ENCODE results near the gene ARFGEF2. TPM values are rescaled to one million over a fixed set of nuclear protein-coding genes. Genes with fewer than 3 reads are reported as not detected.

ARFGEF2 gene
- total and polyA plus RNA-seq, 7 donors, result 7.8 to 36.1 (median 22.8) TPM

DNA sequence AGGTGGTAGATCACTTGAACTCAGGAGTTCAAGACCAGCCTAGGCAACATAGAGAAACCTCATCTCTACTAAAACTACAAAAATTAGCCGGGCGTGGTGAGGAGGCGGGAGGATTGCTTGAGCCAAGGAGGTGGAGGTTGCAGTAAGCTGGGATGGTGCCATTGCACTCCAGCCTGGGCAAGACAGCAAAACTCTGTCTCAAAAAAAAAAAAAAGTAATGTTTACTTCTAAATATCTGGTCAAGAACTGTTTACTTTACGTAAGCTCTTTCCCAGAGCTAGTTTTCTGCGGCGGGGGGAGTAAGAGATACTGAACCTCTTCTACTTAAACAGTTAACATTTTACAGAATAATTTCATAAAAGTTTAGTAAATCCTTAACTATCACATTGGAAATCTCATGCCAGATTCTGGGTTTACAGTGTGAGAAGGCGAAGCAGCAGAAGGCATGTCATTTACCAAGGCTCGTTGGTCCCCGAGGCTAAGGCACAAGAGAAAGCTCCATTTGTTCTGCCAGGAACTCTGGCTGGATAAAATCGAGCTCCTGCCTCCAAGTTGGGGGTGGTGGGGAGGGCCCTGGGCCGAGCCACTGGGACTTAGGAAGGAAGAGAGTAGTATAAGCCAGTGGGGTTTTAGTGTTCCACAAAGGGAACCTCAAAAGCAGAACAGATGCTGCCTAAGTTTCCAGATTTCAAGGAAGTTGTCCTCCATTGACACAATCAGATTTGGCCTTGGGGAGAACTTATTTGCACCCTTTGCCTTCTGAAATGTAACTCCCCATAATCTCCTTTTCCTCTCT lies 41.7 kb downstream of the ARFGEF2 start:
- Histone ChIP-seq H3K9me3 (no peaks in the 10 kb centered on the region), H3K36me3 (ENCODE audit: insufficient read depth in 1 of 2, low read depth in 1 of 2) (peaks cover 5 to 73% of the 10 kb centered on the region in 2 donors), H3K27ac (no peak overlapping the region), H3K27me3 (ENCODE audit: insufficient read depth in 3 of 3, low read length in 2 of 3) (no peaks in the 10 kb centered on the region), H3K4me3 (no peak overlapping the region), H3K4me1 (no peaks in the 10 kb centered on the region)
- no peak for DNase-seq
- no peak for ATAC-seq
- 84 to 87% (median 84%) methylated on average over 11 of the region's 11 CpGs for WGBS, 3 donors
- no peak for TF ChIP-seq CTCF (IDR thresholded peaks at IDR 0.05)
- intact Hi-C loops (cut with DNase I), result no loop called here

- DNase-seq (no peak), ATAC-seq (no peak)
- H3K27ac ChIP-seq, result no peak overlapping the region
- TF ChIP-seq CTCF (IDR thresholded peaks at IDR 0.05), result no peak
- intact Hi-C loops (cut with DNase I), result no loop called here
- no peak overlapping the region for H3K4me3 ChIP-seq
- H3K4me1 ChIP-seq, result no peaks in the 10 kb centered on the region
- H3K9me3 ChIP-seq, result no peaks in the 10 kb centered on the region
- no peaks in the 10 kb centered on the region for H3K27me3 ChIP-seq (ENCODE audit: insufficient read depth in 3 of 3, low read length in 2 of 3)
- H3K36me3 ChIP-seq (ENCODE audit: insufficient read depth in 1 of 2, low read depth in 1 of 2), result peaks cover 5 to 85% of the 10 kb centered on the region in 2 donors
- 80 to 89% (median 81%) methylated on average over 3 of the region's 3 CpGs for WGBS, 3 donors
Observed at GRCh38 chr20:48965189-48965910, 43.8 kb downstream of the ARFGEF2 start.

- no peak overlapping the region for H3K4me3 ChIP-seq
- intact Hi-C loops (cut with DNase I), result no loop called here
- TF ChIP-seq CTCF (IDR thresholded peaks at IDR 0.05), result no peak
- ATAC-seq (peak in 1 of 4 donors; percentile 35), DNase-seq (no peak)
- no peak overlapping the region for H3K27ac ChIP-seq
- peaks cover 9 to 96% of the 10 kb centered on the region in 2 donors for H3K36me3 ChIP-seq (ENCODE audit: insufficient read depth in 1 of 2, low read depth in 1 of 2)
- WGBS, 3 donors, result 69 to 81% (median 71%) methylated on average over 10 of the region's 10 CpGs
- H3K9me3 ChIP-seq, result no peaks in the 10 kb centered on the region
- no peaks in the 10 kb centered on the region for H3K4me1 ChIP-seq
- no peaks in the 10 kb centered on the region for H3K27me3 ChIP-seq (ENCODE audit: insufficient read depth in 3 of 3, low read length in 2 of 3)
Observed at GRCh38 chr20:48970681-48971365, 49.3 kb downstream of the ARFGEF2 start.

- 39 to 62% (median 50%) methylated on average over 4 of the region's 4 CpGs for WGBS, 3 donors
- peaks cover 9 to 96% of the 10 kb centered on the region in 2 donors for H3K36me3 ChIP-seq (ENCODE audit: insufficient read depth in 1 of 2, low read depth in 1 of 2)
- TF ChIP-seq CTCF (IDR thresholded peaks at IDR 0.05), result no peak
- ATAC-seq (no peak), DNase-seq (no peak)
- no peak overlapping the region for H3K27ac ChIP-seq
- no peaks in the 10 kb centered on the region for H3K27me3 ChIP-seq (ENCODE audit: insufficient read depth in 3 of 3, low read length in 2 of 3)
- intact Hi-C loops (cut with DNase I), result no loop called here
- no peaks in the 10 kb centered on the region for H3K4me1 ChIP-seq
- no peaks in the 10 kb centered on the region for H3K9me3 ChIP-seq
- H3K4me3 ChIP-seq, result no peak overlapping the region
Observed at GRCh38 chr20:48971956-48972355, 50.4 kb downstream of the ARFGEF2 start.
